ENCODE results near the gene HOXB4. TPM values are rescaled to one million over a fixed set of nuclear protein-coding genes. Genes with fewer than 3 reads are reported as not detected.

Gene HOXB4
- total and polyA plus RNA-seq, 9 donors = 0.13 to 3.4 (median 0.87) TPM

DNA sequence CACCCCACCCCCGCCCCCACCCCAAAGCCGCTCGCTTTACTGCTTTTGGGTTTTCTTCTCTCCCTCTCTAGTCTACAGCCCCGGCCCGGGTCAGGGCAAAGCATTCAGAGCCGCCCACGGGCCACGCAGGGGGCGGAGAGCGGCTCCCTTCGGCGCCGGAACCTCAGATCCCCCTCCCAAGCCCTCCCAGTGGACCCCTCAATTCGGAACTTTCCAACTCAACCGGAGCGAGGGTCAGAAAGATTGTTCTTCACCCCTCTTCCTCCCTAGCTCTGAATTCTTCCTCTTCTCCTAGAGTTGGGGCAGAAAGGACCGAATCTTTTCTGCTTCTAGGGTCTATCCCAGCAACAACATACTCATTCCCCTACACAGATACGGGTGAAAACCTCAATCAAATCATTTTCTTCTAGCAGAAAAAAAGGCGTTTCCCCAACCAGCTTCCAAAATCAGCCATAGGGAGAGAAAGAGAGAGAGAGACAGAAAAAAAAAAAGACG lies 34.2 kb downstream of the HOXB4 start:
- H3K4me3 ChIP-seq = peak overlapping the region; percentile 54
- H3K27me3 ChIP-seq = no peaks in the 10 kb centered on the region
- H3K9me3 ChIP-seq = no peaks in the 10 kb centered on the region
- no peaks in the 10 kb centered on the region for H3K36me3 ChIP-seq
- intact Hi-C loops (cut with DNase I) = no loop called here
- 5 to 13% (median 8%) methylated on average over 20 of the region's 20 CpGs for WGBS, 3 donors
- peak overlapping the region in 1 of 2 donors; percentile 54 for H3K27ac ChIP-seq
- TF ChIP-seq EP300 (IDR thresholded peaks at IDR 0.05) (no peak), POLR2A (IDR thresholded peaks at IDR 0.05) (no peak)
- DNase-seq = no peak
- H3K4me1 ChIP-seq (ENCODE audit: insufficient read depth) = no peaks in the 10 kb centered on the region

DNA sequence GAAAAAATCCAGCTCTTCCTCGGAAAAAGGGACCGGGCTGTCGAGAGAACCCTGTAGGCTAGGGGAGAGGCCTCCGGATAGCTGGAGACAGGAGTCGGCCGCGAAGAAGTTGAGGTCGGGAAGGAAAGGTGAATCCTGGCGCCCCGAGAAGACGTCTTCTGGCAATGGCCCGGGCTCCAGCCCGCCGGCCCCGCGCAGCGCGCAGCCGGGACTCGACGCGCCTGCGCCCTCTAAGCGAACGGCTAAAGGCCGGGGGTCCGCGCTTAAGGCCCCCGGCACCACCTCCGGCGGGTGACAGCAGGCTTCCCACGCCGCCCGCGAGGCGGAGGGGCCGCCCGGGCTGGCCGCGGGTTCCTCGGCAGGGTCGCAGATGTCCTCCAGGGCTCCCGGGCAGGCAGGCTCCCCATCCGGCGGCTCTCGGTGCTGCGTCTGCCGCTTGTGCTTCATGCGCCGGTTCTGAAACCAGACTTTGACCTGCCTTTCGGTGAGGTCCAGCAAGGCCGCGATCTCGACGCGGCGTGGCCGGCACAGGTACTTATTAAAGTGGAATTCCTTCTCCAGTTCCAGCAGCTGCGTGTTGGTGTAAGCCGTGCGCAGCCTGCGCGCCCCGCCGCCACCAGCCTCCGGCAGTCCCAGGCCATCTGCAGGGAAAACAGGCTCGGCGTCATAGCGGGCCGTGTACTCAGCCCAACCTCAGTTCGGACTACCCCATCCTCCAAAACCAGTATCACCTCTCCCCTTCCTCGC lies 34.9 kb downstream of the HOXB4 start:
- TF ChIP-seq POLR2A (IDR thresholded peaks at IDR 0.05) (no peak), EP300 (IDR thresholded peaks at IDR 0.05) (no peak)
- TF ChIP-seq, protein P1, sequence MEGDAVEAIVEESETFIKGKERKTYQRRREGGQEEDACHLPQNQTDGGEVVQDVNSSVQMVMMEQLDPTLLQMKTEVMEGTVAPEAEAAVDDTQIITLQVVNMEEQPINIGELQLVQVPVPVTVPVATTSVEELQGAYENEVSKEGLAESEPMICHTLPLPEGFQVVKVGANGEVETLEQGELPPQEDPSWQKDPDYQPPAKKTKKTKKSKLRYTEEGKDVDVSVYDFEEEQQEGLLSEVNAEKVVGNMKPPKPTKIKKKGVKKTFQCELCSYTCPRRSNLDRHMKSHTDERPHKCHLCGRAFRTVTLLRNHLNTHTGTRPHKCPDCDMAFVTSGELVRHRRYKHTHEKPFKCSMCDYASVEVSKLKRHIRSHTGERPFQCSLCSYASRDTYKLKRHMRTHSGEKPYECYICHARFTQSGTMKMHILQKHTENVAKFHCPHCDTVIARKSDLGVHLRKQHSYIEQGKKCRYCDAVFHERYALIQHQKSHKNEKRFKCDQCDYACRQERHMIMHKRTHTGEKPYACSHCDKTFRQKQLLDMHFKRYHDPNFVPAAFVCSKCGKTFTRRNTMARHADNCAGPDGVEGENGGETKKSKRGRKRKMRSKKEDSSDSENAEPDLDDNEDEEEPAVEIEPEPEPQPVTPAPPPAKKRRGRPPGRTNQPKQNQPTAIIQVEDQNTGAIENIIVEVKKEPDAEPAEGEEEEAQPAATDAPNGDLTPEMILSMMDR (IDR thresholded peaks at IDR 0.05) = no peak
- Histone ChIP-seq H3K27me3 (no peaks in the 10 kb centered on the region), H3K27ac (peak overlapping the region; percentile 52 to 54), H3K9me3 (no peaks in the 10 kb centered on the region), H3K4me1 (ENCODE audit: insufficient read depth) (no peaks in the 10 kb centered on the region), H3K36me3 (no peaks in the 10 kb centered on the region), H3K4me3 (peak overlapping the region; percentile 54)
- WGBS, 3 donors = 1% methylated on average over 71 to 72 of the region's 72 CpGs
- intact Hi-C loops (cut with DNase I) = no loop called here
- DNase-seq = no peak

DNA sequence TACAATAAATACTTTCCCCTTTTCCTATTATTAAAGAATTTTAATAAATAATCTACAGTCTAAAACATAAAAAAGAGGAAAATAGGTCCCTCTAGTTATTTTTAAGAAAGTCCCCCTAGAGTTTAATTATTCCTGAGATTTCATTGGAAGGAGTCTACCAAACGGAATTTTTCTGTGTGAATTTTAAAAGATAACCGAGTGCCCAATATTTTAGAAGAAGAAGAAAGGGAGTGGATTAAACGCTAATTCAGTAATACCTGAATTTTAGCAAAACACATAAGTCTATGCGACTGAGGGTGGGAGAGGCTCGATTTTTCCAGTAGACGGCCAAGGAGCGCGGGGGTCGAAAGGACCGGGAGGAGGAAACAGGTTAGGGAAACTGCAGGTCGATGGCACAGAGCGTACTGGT lies 35.4 kb downstream of the HOXB4 start:
- TF ChIP-seq POLR2A (IDR thresholded peaks at IDR 0.05) = no peak
- TF ChIP-seq EP300 (IDR thresholded peaks at IDR 0.05) = no peak
- TF ChIP-seq, protein P1 (IDR thresholded peaks at IDR 0.05) = no peak
- no peaks in the 10 kb centered on the region for H3K4me1 ChIP-seq (ENCODE audit: insufficient read depth)
- H3K27ac ChIP-seq = peak overlapping the region in 1 of 2 donors; percentile 52
- no peak for DNase-seq
- no peaks in the 10 kb centered on the region for H3K36me3 ChIP-seq
- intact Hi-C loops (cut with DNase I) = no loop called here
- no peaks in the 10 kb centered on the region for H3K9me3 ChIP-seq
- peak overlapping the region; percentile 54 for H3K4me3 ChIP-seq
- H3K27me3 ChIP-seq = no peaks in the 10 kb centered on the region
- WGBS, 3 donors = 7 to 9% (median 8%) methylated on average over 12 of the region's 12 CpGs

DNA sequence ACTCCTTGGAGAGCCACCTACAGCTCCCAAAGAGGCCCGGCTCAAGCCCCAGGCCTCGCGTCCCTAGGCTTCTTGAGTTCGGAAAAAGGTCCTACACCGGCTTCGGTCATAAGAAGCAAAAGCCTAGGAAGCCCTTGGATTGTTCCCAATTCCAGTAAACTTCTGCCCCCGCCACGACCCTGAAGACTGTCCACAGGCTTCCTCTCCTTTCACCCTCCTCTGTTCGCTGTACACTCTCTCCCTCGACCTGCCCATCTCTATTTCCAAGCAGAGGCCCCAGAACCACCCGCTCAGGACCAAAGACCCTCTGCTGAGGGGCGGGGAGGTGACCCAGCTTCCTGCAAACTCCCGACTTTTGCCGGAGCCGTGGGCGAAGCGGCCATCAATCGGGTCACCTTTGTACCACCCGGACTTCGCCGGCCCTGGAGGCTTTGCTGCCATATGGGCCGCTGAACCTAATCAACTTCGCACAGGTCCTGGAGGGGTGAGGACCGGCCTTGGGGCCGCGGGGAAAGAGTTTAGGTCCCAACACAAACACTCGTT lies 36.0 kb downstream of the HOXB4 start:
- intact Hi-C loops (cut with DNase I) = no loop called here
- no peak for TF ChIP-seq EP300 (IDR thresholded peaks at IDR 0.05)
- TF ChIP-seq, protein P1 (IDR thresholded peaks at IDR 0.05) = no peak
- TF ChIP-seq POLR2A (IDR thresholded peaks at IDR 0.05) = no peak
- no peak for DNase-seq
- Histone ChIP-seq H3K4me3 (peak overlapping the region; percentile 54), H3K9me3 (no peaks in the 10 kb centered on the region), H3K27ac (peak overlapping the region in 1 of 2 donors; percentile 42), H3K36me3 (no peaks in the 10 kb centered on the region), H3K4me1 (ENCODE audit: insufficient read depth) (no peaks in the 10 kb centered on the region), H3K27me3 (no peaks in the 10 kb centered on the region)
- WGBS, 3 donors = 26 to 31% (median 31%) methylated on average over 27 of the region's 27 CpGs
